Right ventricle myocardium superior (tissue), 1 donor: ENCODE measurements around the gene C14orf119. TPM values are rescaled to one million over a fixed set of nuclear protein-coding genes. Genes with fewer than 3 reads are reported as not detected.
A peak's percentile ranks its signal among the peaks of the same experiment; 100 is the strongest.

Experiments used
- ATAC-seq: fragments of 200-7000 bp; cut with Tn5 transposase; one replicate; pipeline ENCODE4 v1.9.1; 2020; ENCODE audit warnings: mild to moderate bottlenecking; ENCODE audit not compliant: poor library complexity
- DNase-seq: peaks from one replicate; pipeline ENCODE4 v3.0.0-alpha.2; 2020
- intact Hi-C: fragments of 100-400 bp; cut with DNase I; formaldehyde crosslinking; loops from one replicate; pipeline ENCODE4 v1.11.2; 2022
- total RNA-seq: library from RNA; stranded (reverse); fragmentation: NEBNext Ultra II Directional; extraction: Animal tissue kit (Norgen Biotek cat#: 25700); gene quantifications from one replicate; pipeline ENCODE4 v1.2.1, GENCODE V29; 2021
- donor health status: DM: no; HTN: yes; CAD: no; lungs with severe emphysema.

C14orf119 gene
- total RNA-seq, 1 donor from 2014 or later: 20.6 TPM

GRCh38 chr14:23119363-23120327 is 24.3 kb downstream of the C14orf119 start:
- intact Hi-C loops: loop anchor here (2.0 kb wide), 1 partner anchor 67 kb away; no protein-coding TSS in a partner anchor
- ATAC-seq (no peak), DNase-seq (no peak)

- ATAC-seq: peak; percentile 85
- intact Hi-C loops: loop anchor here (2.0 kb wide), 1 partner anchor 66 kb away; no protein-coding TSS in a partner anchor
- DNase-seq: peak; percentile 93
Observed at GRCh38 chr14:23120541-23121251, 25.4 kb downstream of the C14orf119 start.

GRCh38 chr14:23121361-23121771 is 26.1 kb downstream of the C14orf119 start:
- peak; percentile 47 for DNase-seq
- ATAC-seq: peak; percentile 30
- intact Hi-C loops: loop anchor here (2.0 kb wide), 1 partner anchor 65 kb away; no protein-coding TSS in a partner anchor

- DNase-seq (no peak), ATAC-seq (no peak)
- intact Hi-C loops: no loop called here
Observed at GRCh38 chr14:23122086-23122485, 26.8 kb downstream of the C14orf119 start.

- ATAC-seq (peak; percentile 76), DNase-seq (peak; percentile 87)
- intact Hi-C loops: no loop called here
Observed at GRCh38 chr14:23123419-23123818, 28.1 kb downstream of the C14orf119 start.

GRCh38 chr14:23124337-23124954 is 29.1 kb downstream of the C14orf119 start:
- intact Hi-C loops: no loop called here
- ATAC-seq (no peak), DNase-seq (no peak)

- ATAC-seq (no peak), DNase-seq (no peak)
- intact Hi-C loops: no loop called here
Observed at GRCh38 chr14:23125011-23125410, 29.7 kb downstream of the C14orf119 start.

- intact Hi-C loops: no loop called here
- peak; percentile 43 for ATAC-seq
- DNase-seq: peak; percentile 49
Observed at GRCh38 chr14:23125933-23126524, 30.7 kb downstream of the C14orf119 start.

- intact Hi-C loops: no loop called here
- DNase-seq (no peak), ATAC-seq (no peak)
Observed at GRCh38 chr14:23126548-23127278, 31.4 kb downstream of the C14orf119 start.

GRCh38 chr14:23127861-23128260 is 32.6 kb downstream of the C14orf119 start:
- ATAC-seq: no peak
- intact Hi-C loops: no loop called here
- DNase-seq: no peak

- intact Hi-C loops: no loop called here
- no peak for DNase-seq
- no peak for ATAC-seq
Observed at GRCh38 chr14:23128969-23129758, 33.9 kb downstream of the C14orf119 start.

GRCh38 chr14:23129759-23130316 is 34.5 kb downstream of the C14orf119 start:
- intact Hi-C loops: no loop called here
- ATAC-seq: no peak
- no peak for DNase-seq

GRCh38 chr14:23130871-23131270 is 35.6 kb downstream of the C14orf119 start:
- intact Hi-C loops: no loop called here
- peak; percentile 55 for DNase-seq
- peak; percentile 26 for ATAC-seq

GRCh38 chr14:23131482-23131881 is 36.2 kb downstream of the C14orf119 start:
- intact Hi-C loops: no loop called here
- ATAC-seq (no peak), DNase-seq (no peak)

- intact Hi-C loops: no loop called here
- ATAC-seq: no peak
- DNase-seq: no peak
Observed at GRCh38 chr14:23132970-23133369, 37.7 kb downstream of the C14orf119 start.

GRCh38 chr14:23136566-23137133 is 41.3 kb downstream of the C14orf119 start:
- ATAC-seq (no peak), DNase-seq (no peak)
- intact Hi-C loops: no loop called here
